Measurements from ENCODE around the gene FARSB. TPM values are rescaled to one million over a fixed set of nuclear protein-coding genes. Genes with fewer than 3 reads are reported as not detected.

FARSB gene
- total RNA-seq, 1 donor from 2014 or later: 15.5 TPM

DNA sequence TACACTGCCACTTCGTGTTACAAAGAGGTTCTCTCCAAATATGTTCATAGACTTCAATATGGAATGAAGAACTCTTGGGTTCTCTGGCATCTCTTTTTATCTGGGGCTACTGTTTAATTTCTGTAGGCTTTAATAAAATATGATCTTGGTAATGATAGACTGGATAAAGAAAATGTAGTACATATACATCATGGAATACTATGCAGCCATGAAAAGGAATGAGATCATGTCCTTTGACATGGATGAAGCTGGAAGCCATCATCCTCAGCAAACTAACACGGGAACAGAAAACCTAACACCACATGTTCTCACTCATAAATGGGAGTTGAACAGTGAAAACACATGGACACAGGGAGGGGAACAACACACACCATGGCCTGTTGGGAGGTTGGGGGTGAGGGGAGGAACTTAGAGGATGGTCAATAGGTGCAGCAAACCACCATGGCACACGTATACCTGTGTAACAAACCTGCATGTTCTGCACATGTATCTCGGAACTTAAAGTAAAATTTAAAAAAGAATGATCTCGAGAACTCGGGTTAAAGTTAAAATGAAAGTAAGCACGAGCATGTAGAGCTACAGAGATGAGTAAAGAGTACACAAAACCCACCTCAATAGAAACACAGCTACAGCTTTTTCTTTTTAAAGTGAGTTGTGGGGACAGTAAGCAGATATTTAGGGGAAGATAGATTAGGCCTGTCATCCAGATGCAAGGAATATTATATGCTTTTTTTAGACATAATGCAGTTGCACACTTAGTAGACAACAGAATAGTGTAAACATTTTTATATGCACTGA is 129.2 kb downstream of the FARSB start:
- H3K27me3 Mint-ChIP-seq (ENCODE audit: low read depth): no peaks in the 10 kb centered on the region

GRCh38 chr2:222525811-222526210 is 130.1 kb downstream of the FARSB start:
- Mint-ChIP-seq H3K4me3 (ENCODE audit: unreplicated experiment) (no peak overlapping the region), H3K27me3 (ENCODE audit: low read depth) (no peaks in the 10 kb centered on the region), H3K4me1 (ENCODE audit: low read depth) (no peaks in the 10 kb centered on the region), H3K9me3 (ENCODE audit: low read depth) (peaks cover 17% of the 10 kb centered on the region), H3K27ac (ENCODE audit: unreplicated experiment) (no peak overlapping the region), H3K36me3 (ENCODE audit: low read depth) (peaks cover 2% of the 10 kb centered on the region)
- DNase-seq (ENCODE audit: low spot score): no peak
- TF ChIP-seq, protein P1, sequence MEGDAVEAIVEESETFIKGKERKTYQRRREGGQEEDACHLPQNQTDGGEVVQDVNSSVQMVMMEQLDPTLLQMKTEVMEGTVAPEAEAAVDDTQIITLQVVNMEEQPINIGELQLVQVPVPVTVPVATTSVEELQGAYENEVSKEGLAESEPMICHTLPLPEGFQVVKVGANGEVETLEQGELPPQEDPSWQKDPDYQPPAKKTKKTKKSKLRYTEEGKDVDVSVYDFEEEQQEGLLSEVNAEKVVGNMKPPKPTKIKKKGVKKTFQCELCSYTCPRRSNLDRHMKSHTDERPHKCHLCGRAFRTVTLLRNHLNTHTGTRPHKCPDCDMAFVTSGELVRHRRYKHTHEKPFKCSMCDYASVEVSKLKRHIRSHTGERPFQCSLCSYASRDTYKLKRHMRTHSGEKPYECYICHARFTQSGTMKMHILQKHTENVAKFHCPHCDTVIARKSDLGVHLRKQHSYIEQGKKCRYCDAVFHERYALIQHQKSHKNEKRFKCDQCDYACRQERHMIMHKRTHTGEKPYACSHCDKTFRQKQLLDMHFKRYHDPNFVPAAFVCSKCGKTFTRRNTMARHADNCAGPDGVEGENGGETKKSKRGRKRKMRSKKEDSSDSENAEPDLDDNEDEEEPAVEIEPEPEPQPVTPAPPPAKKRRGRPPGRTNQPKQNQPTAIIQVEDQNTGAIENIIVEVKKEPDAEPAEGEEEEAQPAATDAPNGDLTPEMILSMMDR (IDR thresholded peaks at IDR 0.05): no peak

More for the DNA sequence above, 129.2 kb downstream of the FARSB start:
- no peaks in the 10 kb centered on the region for H3K4me1 Mint-ChIP-seq (ENCODE audit: low read depth)
- TF ChIP-seq, protein P1 (IDR thresholded peaks at IDR 0.05): no peak
- H3K4me3 Mint-ChIP-seq (ENCODE audit: unreplicated experiment): no peak overlapping the region
- H3K36me3 Mint-ChIP-seq (ENCODE audit: low read depth): peaks cover 2% of the 10 kb centered on the region
- peaks cover 24% of the 10 kb centered on the region for H3K9me3 Mint-ChIP-seq (ENCODE audit: low read depth)
- H3K27ac Mint-ChIP-seq (ENCODE audit: unreplicated experiment): no peak overlapping the region
- DNase-seq (ENCODE audit: low spot score): no peak

DNA sequence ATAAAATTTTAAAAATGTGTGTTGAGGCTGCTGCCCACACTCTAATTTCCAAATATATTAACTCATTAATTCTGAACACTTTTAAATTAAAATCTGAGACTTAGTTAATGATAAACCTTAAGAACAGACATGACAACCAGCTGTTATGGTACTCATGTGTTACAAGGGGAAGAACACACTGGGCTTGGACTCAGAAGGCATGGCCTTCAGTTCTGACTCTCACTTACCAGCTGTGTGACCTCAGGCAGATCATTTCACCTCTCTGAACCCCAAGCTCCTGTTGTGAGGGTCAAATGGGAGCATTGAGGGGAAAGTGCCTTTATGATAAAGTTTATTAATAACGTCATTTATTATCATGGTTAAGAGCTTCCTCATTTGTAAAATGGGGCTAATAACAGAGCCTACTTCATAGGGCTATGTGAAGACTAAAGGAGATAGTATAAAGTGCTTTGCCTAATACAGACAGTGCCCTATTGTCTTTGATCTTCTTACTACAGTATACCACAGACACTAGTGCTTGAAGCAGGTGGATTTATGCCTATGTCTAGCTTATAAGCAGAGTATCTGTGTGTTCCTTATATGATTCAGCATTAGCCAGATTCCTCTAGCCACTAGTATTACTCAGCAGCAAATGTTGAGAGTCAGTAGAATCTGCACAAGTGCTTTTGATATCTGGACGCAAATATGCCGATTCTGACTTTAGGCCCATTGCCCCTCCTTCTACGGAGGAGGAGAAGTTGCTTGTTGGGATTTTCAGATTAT is 131.9 kb downstream of the FARSB start:
- Mint-ChIP-seq H3K27me3 (ENCODE audit: low read depth) (no peaks in the 10 kb centered on the region), H3K4me1 (ENCODE audit: low read depth) (peaks cover 4% of the 10 kb centered on the region), H3K9me3 (ENCODE audit: low read depth) (peaks cover 2% of the 10 kb centered on the region), H3K36me3 (ENCODE audit: low read depth) (peaks cover under 1% of the 10 kb centered on the region), H3K4me3 (ENCODE audit: unreplicated experiment) (no peak overlapping the region), H3K27ac (ENCODE audit: unreplicated experiment) (no peak overlapping the region)
- TF ChIP-seq, protein P1 (IDR thresholded peaks at IDR 0.05): no peak
- no peak for DNase-seq (ENCODE audit: low spot score)

- Mint-ChIP-seq H3K9me3 (ENCODE audit: low read depth) (no peaks in the 10 kb centered on the region), H3K4me1 (ENCODE audit: low read depth) (peaks cover 16% of the 10 kb centered on the region), H3K27me3 (ENCODE audit: low read depth) (no peaks in the 10 kb centered on the region), H3K4me3 (ENCODE audit: unreplicated experiment) (no peak overlapping the region), H3K36me3 (ENCODE audit: low read depth) (no peaks in the 10 kb centered on the region), H3K27ac (ENCODE audit: unreplicated experiment) (no peak overlapping the region)
- TF ChIP-seq, protein P1 (IDR thresholded peaks at IDR 0.05): no peak
- DNase-seq (ENCODE audit: low spot score): no peak
These were observed 133.8 kb downstream of the FARSB start for GRCh38 chr2:222522082-222522481.

- no peaks in the 10 kb centered on the region for H3K36me3 Mint-ChIP-seq (ENCODE audit: low read depth)
- DNase-seq (ENCODE audit: low spot score): no peak
- H3K9me3 Mint-ChIP-seq (ENCODE audit: low read depth): no peaks in the 10 kb centered on the region
- H3K4me3 Mint-ChIP-seq (ENCODE audit: unreplicated experiment): no peak overlapping the region
- H3K27me3 Mint-ChIP-seq (ENCODE audit: low read depth): peaks cover 2% of the 10 kb centered on the region
- TF ChIP-seq, protein P1 (IDR thresholded peaks at IDR 0.05): no peak
- H3K27ac Mint-ChIP-seq (ENCODE audit: unreplicated experiment): no peak overlapping the region
- peaks cover 16% of the 10 kb centered on the region for H3K4me1 Mint-ChIP-seq (ENCODE audit: low read depth)
These were observed 134.8 kb downstream of the FARSB start for GRCh38 chr2:222521099-222521498.
